H1 (cell line): ENCODE results near the gene ZNF705A. TPM values are rescaled to one million over a fixed set of nuclear protein-coding genes. Genes with fewer than 3 reads are reported as not detected.
"Not testable (repeated sequence)": the region's sequence is repeated elsewhere in the genome, so short reads cannot be mapped to it uniquely, and the experiment has no call there.

Experiments used
- CTCF ChIA-PET: fragments of 300-600 bp; sonication (Branson Sonifier 250); formaldehyde crosslinking; loops from one replicate; lab custom pipeline; 2021; ENCODE audit not compliant: partially characterized antibody; lab: Charles Lee
- POLR2A ChIA-PET: fragments of 300-600 bp; sonication (Branson Sonifier 250); formaldehyde crosslinking; loops from one replicate; lab custom pipeline; 2021; ENCODE audit warnings: inconsistent platforms; ENCODE audit not compliant: partially characterized antibody; lab: Charles Lee
- DNase-seq, 2 experiments: peaks; one replicate each; pipeline versions ENCODE4 v3.0.0 to v3.0.0-alpha.2; 2010 to 2022; ENCODE audit warnings: low spot score in 2 of 2, low read depth in 1 of 2, mixed read lengths in 1 of 2
- FAIRE-seq: peaks from 2 replicates; lab custom pipeline; 2011; peaks lifted over from hg19 to GRCh38; lab: Jason Lieb, UNC
- H2AFZ ChIP-seq: 2 replicates; pipeline ENCODE4 v1.8.1; 2012; ENCODE audit warnings: low read length, inconsistent platforms
- H2AK5ac ChIP-seq: 2 replicates; pipeline ENCODE4 v1.6.1; 2013; ENCODE audit warnings: low read depth, low read length
- H2BK120ac ChIP-seq: replicated peaks from 2 replicates; pipeline ENCODE3; 2013; ENCODE audit warnings: low read depth, low read length, inconsistent platforms
- H2BK12ac ChIP-seq: 2 replicates; pipeline ENCODE4 v1.6.1; 2013; ENCODE audit warnings: low read depth, low read length
- H2BK15ac ChIP-seq: 2 replicates; pipeline ENCODE4 v1.6.1; 2013; ENCODE audit warnings: low read length
- H2BK20ac ChIP-seq: 2 replicates; pipeline ENCODE4 v1.6.1; 2013; ENCODE audit warnings: low read length
- H2BK5ac ChIP-seq: 2 replicates; pipeline ENCODE4 v1.6.1; 2013; ENCODE audit warnings: low read depth, low read length
- H3K14ac ChIP-seq: 2 replicates; pipeline ENCODE4 v1.6.1; 2013; ENCODE audit warnings: inconsistent platforms; ENCODE audit not compliant: insufficient read length
- H3K18ac ChIP-seq: 2 replicates; pipeline ENCODE4 v1.6.1; 2013; ENCODE audit warnings: low read length; ENCODE audit errors: extremely low read depth
- H3K23ac ChIP-seq: 2 replicates; pipeline ENCODE4 v1.6.1; 2013; ENCODE audit warnings: inconsistent platforms; ENCODE audit not compliant: insufficient read length
- H3K23me2 ChIP-seq: 2 replicates; pipeline ENCODE4 v1.6.1; 2013; ENCODE audit warnings: low read depth, low read length
- H3K27ac ChIP-seq: 2 replicates; pipeline ENCODE4 v1.6.1; 2011; ENCODE audit warnings: low read depth, low read length, inconsistent platforms
- H3K27me3 ChIP-seq, 4 experiments: replicated peaks in 1 of 4; 1 replicate in 1 of 4; 2 replicates in 3 of 4; pipeline versions ENCODE4 v1.6.1 to v1.8.1; 2011 to 2013; ENCODE audit warnings: low read length in 3 of 4, mild to moderate bottlenecking in 3 of 4, inconsistent platforms in 2 of 4, mixed read lengths in 2 of 4, moderate library complexity in 1 of 4; ENCODE audit not compliant: control insufficient read depth in 3 of 4, insufficient read depth in 3 of 4; ENCODE audit errors: extremely low read depth in 1 of 4
- H3K36me3 ChIP-seq, 4 experiments: 2 replicates each; pipeline versions ENCODE4 v1.6.1 to v1.8.1; 2011 to 2013; ENCODE audit warnings: mild to moderate bottlenecking in 4 of 4, low read length in 3 of 4, moderate library complexity in 2 of 4, control low read depth in 1 of 4, inconsistent platforms in 1 of 4; ENCODE audit not compliant: insufficient read depth in 4 of 4, control insufficient read depth in 2 of 4
- H3K4ac ChIP-seq: replicated peaks from 2 replicates; pipeline ENCODE3; 2013; ENCODE audit warnings: low read length, low read depth, mixed read lengths, inconsistent platforms; ENCODE audit not compliant: insufficient read length
- H3K4me1 ChIP-seq, 4 experiments: replicated peaks in 1 of 4; 1 replicate in 1 of 4; 2 replicates in 3 of 4; pipeline versions ENCODE4 v1.6.1 to v1.8.1; 2011 to 2013; ENCODE audit warnings: low read length in 3 of 4, inconsistent platforms in 2 of 4, mixed read lengths in 1 of 4; ENCODE audit not compliant: insufficient read depth in 4 of 4, control insufficient read depth in 3 of 4
- H3K4me2 ChIP-seq, 2 experiments: 2 replicates each; pipeline versions ENCODE4 v1.6.1 to v1.8.1; 2011 to 2013; ENCODE audit warnings: low read depth in 2 of 2, low read length in 2 of 2, control low read depth in 1 of 2, inconsistent platforms in 1 of 2, mild to moderate bottlenecking in 1 of 2; ENCODE audit not compliant: insufficient read depth in 1 of 2
- H3K4me3 ChIP-seq, 4 experiments: fragments of 200-600, 300-600 bp in 1 of 4; sonication (generic), shearing (Covaris generic), sonication (Bioruptor Twin) in 1 of 4; 2 replicates each; pipeline versions ENCODE4 v1.5.1 to v1.8.1; 2011 to 2016; ENCODE audit warnings: low read length in 4 of 4, low read depth in 3 of 4, control low read depth in 2 of 4, inconsistent platforms in 2 of 4, mild to moderate bottlenecking in 2 of 4, mixed read lengths in 1 of 4, moderate library complexity in 1 of 4; ENCODE audit not compliant: insufficient read depth in 2 of 4; ENCODE audit errors: extremely low read depth in 1 of 4
- H3K56ac ChIP-seq: replicated peaks from 2 replicates; pipeline ENCODE3; 2013; ENCODE audit warnings: low read depth, mild to moderate bottlenecking, mixed read lengths, low read length, inconsistent platforms; ENCODE audit not compliant: insufficient read length
- H3K79me1 ChIP-seq: 2 replicates; pipeline ENCODE4 v1.6.1; 2013; ENCODE audit warnings: low read depth, low read length, control low read depth
- H3K79me2 ChIP-seq, 2 experiments: 2 replicates each; pipeline versions ENCODE4 v1.6.1 to v1.8.1; 2012 to 2013; ENCODE audit warnings: low read length in 2 of 2, mild to moderate bottlenecking in 2 of 2, inconsistent platforms in 1 of 2; ENCODE audit not compliant: insufficient read depth in 2 of 2, control insufficient read depth in 1 of 2
- H3K9ac ChIP-seq, 4 experiments: replicated peaks in 1 of 4; 1 replicate in 1 of 4; 2 replicates in 3 of 4; pipeline versions ENCODE4 v1.6.1 to v1.8.1; 2011 to 2013; ENCODE audit warnings: low read depth in 3 of 4, low read length in 3 of 4, control low read depth in 2 of 4, mild to moderate bottlenecking in 2 of 4, moderate library complexity in 2 of 4, inconsistent platforms in 1 of 4; ENCODE audit errors: extremely low read depth in 1 of 4
- H3K9me3 ChIP-seq, 2 experiments: 2 replicates each; pipeline versions ENCODE4 v1.6.1 to v1.8.1; 2012 to 2013; ENCODE audit warnings: mild to moderate bottlenecking in 2 of 2, moderate library complexity in 2 of 2, control low read depth in 1 of 2, inconsistent platforms in 1 of 2, low read depth in 1 of 2, low read length in 1 of 2, mixed read lengths in 1 of 2; ENCODE audit not compliant: insufficient read depth in 2 of 2
- H4K20me1 ChIP-seq, 2 experiments: replicated peaks in 1 of 2; 2 replicates each; pipeline versions ENCODE3 to v1.8.1; 2011 to 2013; ENCODE audit warnings: inconsistent platforms in 2 of 2, low read length in 2 of 2, mild to moderate bottlenecking in 1 of 2; ENCODE audit not compliant: insufficient read depth in 2 of 2, control insufficient read depth in 1 of 2
- H4K5ac ChIP-seq: 2 replicates; pipeline ENCODE4 v1.6.1; 2013; ENCODE audit warnings: low read length, low read depth, mixed read lengths, inconsistent platforms; ENCODE audit not compliant: insufficient read length
- H4K8ac ChIP-seq: 2 replicates; pipeline ENCODE4 v1.8.0; 2013; ENCODE audit warnings: mild to moderate bottlenecking, moderate library complexity, low read length, inconsistent platforms; ENCODE audit not compliant: insufficient read depth; ENCODE audit errors: extremely low read depth
- H4K91ac ChIP-seq: replicated peaks from 2 replicates; pipeline ENCODE3; 2013; ENCODE audit warnings: low read length, mixed read lengths, inconsistent platforms; ENCODE audit not compliant: insufficient read length
- WGBS, 2 experiments: shearing (Covaris generic) in 1 of 2; methylation state at CpG; one replicate each; pipeline versions ENCODE4 v1.1.6 to v1.1.7; 2013 to 2015; ENCODE audit warnings: low lambda C conversion rate in 2 of 2, mixed read lengths in 2 of 2, inconsistent platforms in 1 of 2, low coverage in 1 of 2, missing lambda C conversion rate in 1 of 2; ENCODE audit not compliant: insufficient replicate concordance in 2 of 2, insufficient coverage in 1 of 2, insufficient read length in 1 of 2; ENCODE audit errors: extremely low coverage in 1 of 2, missing lambda C conversion rate in 1 of 2; 5-methylcytosine and 5-hydroxymethylcytosine counted together
- polyA plus RNA-seq, 7 experiments: library from polyadenylated mRNA; depleted of rRNA in 3 of 7; stranded (reverse) in 5 of 7; unstranded in 2 of 7; fragments of >200 nt in 5 of 7; fragments of 200-250 nt in 2 of 7; gene quantifications; 1 replicate in 5 of 7; 2 replicates in 1 of 7; 4 replicates in 1 of 7; pipeline versions ENCODE4 v1.2.1 to v1.2.3, GENCODE V29; 2011 to 2013; ENCODE audit warnings: missing spikeins in 2 of 7, mixed read lengths in 2 of 7
- total RNA-seq: library from RNA; stranded (reverse); fragmentation: NEBNext Ultra II Directional; extraction: Animal tissue kit (Norgen Biotek cat#: 25700); gene quantifications from 2 replicates; pipeline ENCODE4 v1.2.1, GENCODE V29; 2021

ZNF705A gene
- total and polyA plus RNA-seq, 2 of the 8 experiments (the other 6 are each of a cell fraction or from before 2014, with no cell fraction given): not detected

GRCh38 chr12:8181271-8181670 is 24.5 kb downstream of the ZNF705A start:
- H2BK15ac ChIP-seq, POLR2A ChIA-PET, H2BK120ac ChIP-seq, H4K8ac ChIP-seq, H4K5ac ChIP-seq, FAIRE-seq, H2AK5ac ChIP-seq, H3K4me1 ChIP-seq, H3K4ac ChIP-seq, H3K27me3 ChIP-seq, H3K79me2 ChIP-seq, H3K36me3 ChIP-seq, H3K4me2 ChIP-seq, H3K79me1 ChIP-seq, H3K56ac ChIP-seq, H3K9ac ChIP-seq, H2BK20ac ChIP-seq, H3K18ac ChIP-seq, H3K23ac ChIP-seq, H3K9me3 ChIP-seq, H2AFZ ChIP-seq, H4K20me1 ChIP-seq, H2BK5ac ChIP-seq, H3K14ac ChIP-seq, H3K23me2 ChIP-seq, H3K4me3 ChIP-seq, DNase-seq, H2BK12ac ChIP-seq, H4K91ac ChIP-seq, H3K27ac ChIP-seq: not testable (repeated sequence)
- CTCF ChIA-PET: interaction anchor here (1.0 to 1.3 kb wide), 2 partner anchors 53 to 72 kb away, joined by 3 read pairs; no protein-coding TSS in a partner anchor

- H3K14ac ChIP-seq, H2BK15ac ChIP-seq, H2BK5ac ChIP-seq, H3K56ac ChIP-seq, H3K18ac ChIP-seq, H4K8ac ChIP-seq, CTCF ChIA-PET, H4K91ac ChIP-seq, H2BK120ac ChIP-seq, H3K4ac ChIP-seq, H3K23ac ChIP-seq, H2AFZ ChIP-seq, H3K27ac ChIP-seq, H2BK20ac ChIP-seq, H4K5ac ChIP-seq, H2AK5ac ChIP-seq, H3K79me2 ChIP-seq, H3K79me1 ChIP-seq, H3K4me2 ChIP-seq, H3K36me3 ChIP-seq, H3K9me3 ChIP-seq, FAIRE-seq, H3K4me3 ChIP-seq, H3K9ac ChIP-seq, H2BK12ac ChIP-seq, H3K4me1 ChIP-seq, H3K23me2 ChIP-seq, DNase-seq, POLR2A ChIA-PET, H4K20me1 ChIP-seq, H3K27me3 ChIP-seq: not testable (repeated sequence)
- 100% methylated on average over 7 of the region's 7 CpGs; no CpG with 5 or more reads in 1 of the 2 experiments for WGBS, 2 experiments
These were observed 26.1 kb downstream of the ZNF705A start for GRCh38 chr12:8182923-8183322.
